GM21717 (cell line): ENCODE data around the gene VGLL4.

ENCODE experiments used
- ATAC-seq: cut with Tn5 transposase; IDR thresholded peaks from one replicate; pipeline ENCODE4 v1.9.1; 2021; ENCODE audit warnings: mild to moderate bottlenecking, moderate library complexity; ENCODE audit not compliant: unreplicated experiment

Gene VGLL4

DNA sequence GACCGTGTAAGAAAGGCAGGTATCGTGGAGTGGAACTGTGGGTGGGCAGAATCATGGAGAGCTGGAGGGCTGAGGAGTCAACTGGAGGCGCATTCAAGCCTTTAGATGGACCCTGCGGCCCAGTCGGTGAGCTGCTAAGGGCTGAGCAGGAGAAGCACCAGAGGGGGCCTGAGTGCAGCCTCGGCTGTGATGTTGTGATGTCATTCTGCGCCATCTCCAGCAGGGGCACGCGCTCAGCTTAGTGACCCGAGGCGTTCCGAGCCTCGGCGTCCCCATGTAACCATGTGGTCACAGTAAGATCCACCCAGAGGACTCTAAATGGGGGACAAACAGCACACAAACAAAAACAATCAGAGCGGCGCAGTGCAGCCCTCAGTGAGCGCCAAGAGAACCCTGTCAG, 76.8 kb downstream of the VGLL4 start:
- ATAC-seq = no peak

DNA sequence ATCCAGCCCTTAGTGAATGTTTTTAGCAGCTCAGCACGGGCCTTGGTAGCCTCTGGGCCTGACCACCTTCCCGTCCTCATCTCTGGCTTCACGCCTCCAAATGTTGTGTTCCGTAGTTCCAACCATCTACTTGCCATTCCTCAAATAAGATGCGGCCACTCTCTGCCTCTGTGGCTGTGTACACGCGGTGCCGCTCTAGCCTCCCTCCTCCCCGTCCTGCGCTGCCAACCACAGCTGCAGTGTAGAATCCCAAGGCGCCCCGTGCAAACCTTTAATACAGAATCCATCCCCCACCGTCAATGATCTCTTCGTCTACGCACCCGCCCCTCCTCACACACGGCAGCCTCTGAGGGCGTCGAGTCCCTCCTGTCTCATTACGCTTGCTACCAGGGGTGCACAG, 77.2 kb downstream of the VGLL4 start:
- ATAC-seq = no peak

DNA sequence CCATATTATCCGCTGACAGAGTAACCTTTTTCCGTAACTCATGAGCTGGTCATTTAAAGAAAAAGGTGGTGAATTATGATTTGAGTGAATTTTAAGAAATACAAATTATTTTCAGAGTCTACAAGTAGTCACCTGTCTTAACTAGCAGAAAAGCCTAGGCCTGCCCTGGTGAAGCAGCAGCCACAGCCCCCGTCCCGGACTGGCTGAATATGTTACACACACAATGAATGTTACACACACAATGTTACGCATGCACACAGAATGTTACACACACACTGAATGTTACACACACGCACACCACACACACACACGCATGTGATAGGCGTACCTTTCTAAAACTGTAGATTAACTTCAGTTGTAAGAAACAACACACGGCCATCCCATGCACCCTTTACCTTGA, 77.8 kb downstream of the VGLL4 start:
- no peak for ATAC-seq

DNA sequence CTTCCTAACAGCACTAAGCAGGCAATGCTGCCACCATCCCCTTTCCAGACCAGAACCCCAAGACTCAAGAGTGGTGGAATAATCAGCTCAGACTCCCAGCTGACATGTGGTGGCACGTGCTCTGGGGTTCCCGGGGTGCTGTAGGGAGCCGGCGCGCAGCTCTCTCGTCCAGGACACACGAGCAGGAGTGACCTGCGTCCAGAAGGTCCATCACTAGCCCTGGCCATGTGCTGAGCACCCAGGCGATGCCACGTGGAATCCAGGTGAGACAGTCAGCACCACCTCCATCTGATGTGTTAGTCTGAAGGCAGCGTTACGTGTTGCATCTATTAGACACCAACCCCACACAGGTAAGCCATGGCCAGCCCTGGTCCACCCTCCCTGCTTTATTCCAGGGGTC, 78.2 kb downstream of the VGLL4 start:
- ATAC-seq = no peak

DNA sequence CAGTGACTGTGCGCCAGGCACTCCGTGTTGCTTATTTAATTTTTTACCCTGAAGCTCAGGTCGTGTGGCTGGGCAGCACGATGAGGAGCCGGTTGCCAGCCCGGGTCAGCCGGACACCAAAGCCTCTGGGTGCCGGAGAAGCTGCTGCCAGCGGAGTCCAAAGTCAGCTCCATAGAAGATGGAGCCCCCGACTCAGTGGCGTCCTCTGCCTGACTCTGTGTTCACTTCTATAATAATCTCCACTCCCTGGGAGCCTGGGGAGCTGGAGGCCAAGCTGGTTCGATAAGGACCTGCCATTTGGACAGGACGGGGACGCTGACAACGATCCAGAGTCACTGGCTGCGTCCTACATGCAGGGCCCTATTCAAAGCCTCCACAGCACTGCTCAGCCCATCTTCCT, 78.6 kb downstream of the VGLL4 start:
- ATAC-seq = no peak

GRCh38 chr3:11564577-11565001, 79.1 kb downstream of the VGLL4 start:
- ATAC-seq = no peak

DNA sequence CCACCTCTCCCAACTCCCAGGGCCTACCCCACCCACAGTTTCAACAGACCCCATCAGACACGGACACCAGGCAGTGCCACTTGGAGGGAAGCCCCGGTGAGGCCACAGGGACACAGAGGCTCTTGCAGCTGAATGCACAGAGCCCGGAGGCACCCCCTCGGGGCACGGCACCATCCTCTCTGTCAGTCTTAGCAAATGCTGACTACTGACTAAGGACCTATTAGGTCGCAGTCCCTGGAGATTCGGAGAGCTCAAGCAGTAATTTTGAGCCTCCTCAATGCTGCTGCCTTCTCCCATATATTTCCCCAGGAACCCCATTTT, 79.9 kb downstream of the VGLL4 start:
- no peak for ATAC-seq

GRCh38 chr3:11563159-11563864, 80.4 kb downstream of the VGLL4 start:
- no peak for ATAC-seq

DNA sequence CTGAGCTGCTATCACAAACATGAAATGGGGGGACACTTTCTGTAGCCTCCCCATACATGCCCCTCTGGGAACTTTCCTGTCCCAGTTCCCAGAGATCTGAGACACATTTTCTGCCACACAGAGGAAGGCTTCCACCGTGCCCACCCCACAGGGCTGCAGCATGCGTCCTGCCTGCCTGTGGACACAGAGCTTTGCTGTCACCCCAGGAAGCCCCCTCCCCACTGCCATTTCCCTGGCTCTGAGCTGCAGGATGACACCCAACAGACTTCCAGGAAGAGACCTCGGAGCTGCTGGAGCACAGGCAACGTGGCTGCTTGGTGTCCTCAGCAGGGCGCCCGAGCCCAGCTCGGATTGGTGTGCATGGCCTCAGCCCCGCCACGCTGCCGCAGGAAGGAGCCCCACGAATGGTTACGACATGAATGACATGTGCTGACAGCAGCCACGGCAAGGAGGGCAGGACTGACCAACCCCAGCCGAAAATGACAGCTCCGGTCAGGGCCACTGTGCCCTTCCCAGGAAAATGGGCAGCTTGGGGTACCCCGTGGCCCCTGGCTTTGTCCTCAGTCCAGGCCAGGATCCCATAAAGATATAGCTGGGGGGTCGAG, 81.3 kb downstream of the VGLL4 start:
- no peak for ATAC-seq

DNA sequence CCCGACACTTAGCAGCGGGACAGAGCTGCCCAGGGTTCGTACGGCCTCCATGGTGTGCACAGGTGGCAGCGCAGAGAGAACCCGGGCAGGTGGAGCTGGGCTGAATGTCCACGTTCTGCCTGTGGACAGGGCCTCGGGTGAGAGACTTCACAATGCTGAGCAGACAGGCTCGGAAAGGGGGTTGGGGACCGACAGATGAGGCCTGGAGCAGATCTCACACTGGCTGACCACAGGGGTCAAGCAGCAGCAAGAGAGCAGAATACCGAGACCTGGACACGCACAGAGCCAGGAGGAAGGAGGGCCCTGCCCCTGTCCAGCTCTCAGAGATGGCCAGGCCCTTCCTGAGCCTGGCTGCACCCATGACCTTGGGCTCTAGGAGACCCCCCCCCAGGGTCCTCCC, 83.0 kb downstream of the VGLL4 start:
- ATAC-seq = no peak

GRCh38 chr3:11559816-11560633, 83.7 kb downstream of the VGLL4 start:
- no peak for ATAC-seq

GRCh38 chr3:11558918-11559815, 84.5 kb downstream of the VGLL4 start:
- no peak for ATAC-seq

DNA sequence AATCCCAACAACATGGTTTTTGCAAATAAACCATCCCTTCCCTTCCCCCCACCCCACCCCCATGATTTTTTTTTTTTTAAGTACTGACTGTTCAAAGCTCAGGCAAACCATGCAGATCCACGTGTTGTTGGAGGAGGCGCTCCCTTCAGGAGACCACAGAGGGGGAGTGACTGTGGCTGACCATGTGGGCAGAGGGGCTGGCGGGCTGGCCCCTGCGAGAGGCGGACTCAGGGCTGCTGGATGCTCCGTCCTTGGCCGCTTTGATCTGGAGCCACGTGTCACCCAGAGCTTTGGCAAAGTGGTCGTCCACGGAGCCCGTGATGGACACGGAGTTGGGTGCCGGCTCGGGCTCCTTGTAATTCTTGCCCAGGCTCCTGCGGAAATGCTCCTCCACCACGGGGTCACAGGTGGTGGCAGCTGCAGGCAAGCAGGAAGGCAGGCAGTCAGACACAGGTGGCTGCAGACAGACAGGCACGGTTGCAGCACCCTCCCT, 85.3 kb downstream of the VGLL4 start:
- ATAC-seq = no peak

GRCh38 chr3:11558002-11558401, 85.7 kb downstream of the VGLL4 start:
- no peak for ATAC-seq

DNA sequence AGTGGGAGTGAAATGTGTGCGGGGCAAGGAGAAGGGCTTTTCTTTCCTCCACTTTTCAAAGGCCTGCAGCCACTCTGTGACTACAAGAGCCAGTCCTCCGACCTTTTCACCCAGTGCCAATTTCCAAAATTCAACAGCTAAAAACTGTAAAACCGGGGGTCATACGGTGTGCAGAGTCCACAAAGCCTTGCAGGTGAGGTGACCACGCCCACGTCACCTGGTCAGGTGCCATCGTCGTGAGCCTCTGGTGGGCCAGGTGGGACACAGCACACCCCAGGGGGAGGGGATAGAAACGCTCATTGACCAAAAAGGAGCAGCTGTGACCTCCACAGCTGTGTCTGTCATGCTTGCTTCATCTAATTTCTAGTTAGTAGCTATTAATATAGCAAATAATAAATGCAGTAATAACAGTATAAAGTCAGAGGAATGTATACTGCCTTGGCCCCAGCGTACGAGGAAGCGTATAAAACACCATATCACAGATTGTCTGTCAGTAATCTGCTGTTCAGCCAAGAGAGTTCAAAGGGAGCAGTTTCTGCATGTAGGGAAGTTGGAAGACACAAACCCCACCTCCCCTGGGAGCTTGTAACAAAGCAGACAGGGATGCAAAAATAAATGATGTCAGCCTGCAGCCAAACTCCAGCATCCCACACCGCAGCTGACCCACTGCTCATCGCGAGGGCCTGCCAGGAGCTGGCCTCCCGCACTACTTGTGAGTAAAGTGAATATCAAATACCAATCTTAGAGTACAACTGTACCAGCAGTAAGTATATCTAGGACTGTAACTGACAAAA, 86.7 kb downstream of the VGLL4 start:
- no peak for ATAC-seq

GRCh38 chr3:11555881-11556633, 87.7 kb downstream of the VGLL4 start:
- no peak for ATAC-seq

DNA sequence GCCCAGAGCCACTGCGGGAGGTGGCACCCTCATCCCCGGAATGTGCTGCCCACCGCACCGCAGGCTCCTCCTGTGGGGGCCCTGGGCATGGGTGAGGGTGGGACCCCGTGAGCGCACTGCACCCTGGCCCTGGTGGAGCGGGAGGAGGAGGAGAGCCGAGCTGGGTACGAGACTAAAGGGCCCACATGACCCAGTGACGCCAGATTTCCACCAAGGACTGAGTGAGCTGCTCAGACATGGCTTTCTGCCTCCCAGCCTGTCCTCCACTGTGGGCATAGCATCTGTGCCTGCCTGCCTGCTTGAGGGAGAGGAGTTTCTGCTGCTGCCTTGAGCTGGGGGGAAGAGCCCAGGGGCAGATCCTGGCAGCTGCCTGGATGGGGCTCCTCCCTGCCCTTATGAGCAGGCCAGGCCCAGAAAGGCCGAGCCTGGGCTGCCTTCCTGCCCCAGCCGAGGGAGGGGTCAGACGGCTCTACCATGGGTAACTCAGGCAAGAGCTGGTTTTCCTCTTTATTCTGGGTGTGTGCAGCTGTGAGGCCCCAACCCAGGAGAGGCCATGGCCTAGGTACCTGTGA, 88.4 kb downstream of the VGLL4 start:
- no peak for ATAC-seq

DNA sequence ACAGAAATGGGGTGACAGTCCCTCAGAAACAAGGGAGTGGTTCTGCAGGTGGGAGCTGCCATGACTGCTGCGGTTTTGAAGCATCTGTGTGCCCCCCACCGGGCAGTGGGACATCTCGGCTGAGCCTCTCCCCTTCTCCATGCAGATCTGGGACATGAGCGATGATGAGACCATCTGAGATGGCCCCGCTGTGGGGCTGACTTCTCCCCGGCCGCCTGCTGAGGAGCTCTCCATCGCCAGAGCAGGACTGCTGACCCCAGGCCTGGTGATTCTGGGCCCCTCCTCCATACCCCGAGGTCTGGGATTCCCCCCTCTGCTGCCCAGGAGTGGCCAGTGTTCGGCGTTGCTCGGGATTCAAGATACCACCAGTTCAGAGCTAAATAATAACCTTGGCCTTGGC, 89.0 kb downstream of the VGLL4 start:
- ATAC-seq = no peak

DNA sequence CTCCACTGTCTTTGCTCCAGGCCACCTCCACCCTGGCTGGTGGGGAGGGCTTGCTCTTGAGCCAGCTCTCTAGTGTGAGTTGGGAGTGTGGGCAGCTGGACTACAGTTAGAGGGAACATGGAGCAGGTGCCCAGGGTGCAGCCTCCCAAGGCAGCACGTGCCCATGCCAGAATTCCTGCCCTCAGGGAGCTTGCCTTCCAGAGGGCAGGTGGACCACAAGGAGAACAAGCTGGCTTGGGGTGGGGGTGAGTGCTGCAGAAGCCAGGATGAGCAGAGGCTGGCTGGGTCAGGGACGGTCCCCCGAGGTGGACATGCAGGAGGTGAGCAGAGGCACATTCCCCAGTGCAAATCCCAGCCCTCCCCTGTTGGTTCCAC, 89.5 kb downstream of the VGLL4 start:
- no peak for ATAC-seq
